Fibroblast of lung (primary cell): ENCODE results near the gene CCDC187.

Experiments used
- CTCF ChIP-seq, 2 donors: IDR thresholded peaks in 1 of 2; conservative IDR thresholded peaks in 1 of 2; 1 replicate in 1 of 2; 2 replicates in 1 of 2; pipeline ENCODE4 v1.5.1; 2011 to 2012; ENCODE audit warnings: low read length in 2 of 2, control low read depth in 1 of 2, inconsistent platforms in 1 of 2, low read depth in 1 of 2, mild to moderate bottlenecking in 1 of 2
- EZH2 ChIP-seq: IDR thresholded peaks from 2 replicates; pipeline ENCODE4 v1.5.1; 2012; ENCODE audit warnings: low read length, control low read depth, mild to moderate bottlenecking; ENCODE audit errors: missing control alignments

- TF ChIP-seq CTCF (conservative IDR thresholded peaks at IDR 0.05 in 1 of 2, IDR thresholded peaks at IDR 0.05 in 1 of 2; ENCODE audit: low read depth in 1 of 2, low read length in 2 of 2) (no peak), EZH2 (no peak)
Observed at GRCh38 chr9:136292026-136292538, 11.8 kb downstream of the CCDC187 start.
